ENCODE data around the gene SRSF3. TPM values are rescaled to one million over a fixed set of nuclear protein-coding genes. Genes with fewer than 3 reads are reported as not detected.
"Not testable (repeated sequence)": the region's sequence is repeated elsewhere in the genome, so short reads cannot be mapped to it uniquely, and the experiment has no call there.

Gene SRSF3
- total RNA-seq, 2 donors from 2014 or later, result 170 to 190 TPM

DNA sequence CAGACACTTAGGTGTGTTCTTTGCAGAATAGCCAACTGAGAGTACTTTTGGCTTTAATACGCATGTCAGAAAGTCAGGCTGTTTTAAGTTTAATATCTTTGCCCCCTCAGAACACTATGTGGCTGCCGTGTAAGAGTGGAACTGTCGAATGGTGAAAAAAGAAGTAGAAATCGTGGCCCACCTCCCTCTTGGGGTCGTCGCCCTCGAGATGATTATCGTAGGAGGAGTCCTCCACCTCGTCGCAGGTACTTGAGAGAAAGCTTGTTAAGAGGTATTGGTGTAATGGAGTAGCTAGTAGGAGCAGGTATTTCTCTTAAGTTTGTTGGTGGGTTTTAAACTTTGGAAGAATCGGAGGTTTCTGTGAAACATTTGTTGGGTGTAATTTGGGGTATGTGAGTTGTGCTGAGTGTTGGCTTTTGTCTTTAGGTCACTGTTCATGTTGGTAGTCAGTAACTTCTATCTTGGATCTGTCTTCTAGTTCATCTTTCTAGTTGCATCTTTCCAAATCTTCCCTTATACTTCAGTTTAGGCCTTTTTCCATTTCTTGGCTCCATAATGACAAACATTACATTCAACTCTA lies 4.7 kb downstream of the SRSF3 start:
- intact Hi-C loops (cut with DNase I), result loop anchor here in 1 of 2 donors (5.0 kb wide), 1 partner anchor 52 kb away; the partner anchor contains the start of gene STK38
- no peak for DNase-seq (ENCODE audit: low spot score)

DNA sequence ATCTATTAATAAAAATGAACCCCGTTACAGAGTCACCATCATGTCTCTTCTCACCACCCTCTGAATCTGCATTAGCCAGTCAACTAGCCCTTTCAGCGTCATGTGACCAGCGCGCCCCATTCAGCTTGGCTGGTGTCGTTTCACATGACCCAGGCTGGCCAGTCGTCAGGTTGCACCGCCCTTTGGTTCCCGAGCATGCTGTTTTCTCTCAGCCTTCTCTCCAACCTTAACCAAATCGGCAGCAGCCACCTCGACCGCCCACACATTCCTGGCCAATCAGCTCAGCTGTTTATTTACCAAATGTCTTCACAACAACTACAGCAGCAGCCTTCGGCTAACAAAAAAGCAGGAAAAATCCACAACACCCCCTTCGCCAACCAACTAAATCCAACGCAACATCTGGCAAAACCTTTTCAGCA lies 5.6 kb downstream of the SRSF3 start:
- DNase-seq (ENCODE audit: low spot score), result peak; percentile 83
- intact Hi-C loops (cut with DNase I), result loop anchor here in 1 of 2 donors (5.0 kb wide), 1 partner anchor 52 kb away; the partner anchor contains the start of gene STK38

DNA sequence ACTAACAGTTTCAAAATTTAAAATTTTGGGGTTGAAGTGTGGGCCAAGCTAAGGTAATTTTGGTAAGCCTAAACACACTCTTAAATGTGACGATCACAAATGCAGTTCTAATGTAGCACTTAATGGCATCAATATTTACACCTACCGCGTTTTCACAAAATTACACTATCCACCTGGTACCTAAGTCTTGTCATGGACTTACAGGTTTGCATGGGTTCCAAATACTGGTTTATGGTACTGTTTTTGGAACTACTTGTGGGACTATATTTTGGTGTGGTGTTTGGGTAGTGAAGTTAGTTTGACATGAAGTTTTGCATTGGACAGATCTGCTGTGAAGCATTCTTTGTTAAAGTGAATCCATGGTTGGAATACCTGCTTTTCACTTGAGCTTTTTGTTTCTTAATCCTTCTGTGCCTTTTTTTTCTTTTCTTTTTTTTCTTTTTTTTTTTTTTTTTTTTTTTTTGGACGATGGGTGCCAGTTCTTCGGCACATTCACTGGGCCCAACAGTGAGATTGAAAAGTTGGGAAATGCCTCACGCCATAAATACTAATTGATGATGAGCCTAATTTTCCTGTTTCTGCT lies 6.5 kb downstream of the SRSF3 start:
- intact Hi-C loops (cut with DNase I), result no loop called here
- DNase-seq (ENCODE audit: low spot score), result no peak

DNA sequence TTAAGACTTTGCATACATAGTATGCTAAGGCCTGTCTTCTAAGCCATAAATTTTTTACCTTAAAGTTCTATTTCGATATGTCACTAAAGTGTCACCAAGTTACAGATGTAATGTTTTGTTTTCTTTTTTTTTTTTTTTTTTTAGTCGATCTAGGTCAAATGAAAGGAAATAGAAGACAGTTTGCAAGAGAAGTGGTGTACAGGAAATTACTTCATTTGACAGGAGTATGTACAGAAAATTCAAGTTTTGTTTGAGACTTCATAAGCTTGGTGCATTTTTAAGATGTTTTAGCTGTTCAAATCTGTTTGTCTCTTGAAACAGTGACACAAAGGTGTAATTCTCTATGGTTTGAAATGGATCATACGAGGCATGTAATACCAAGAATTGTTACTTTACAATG lies 7.7 kb downstream of the SRSF3 start:
- intact Hi-C loops (cut with DNase I); DNase-seq (ENCODE audit: low spot score): not testable (repeated sequence)

DNA sequence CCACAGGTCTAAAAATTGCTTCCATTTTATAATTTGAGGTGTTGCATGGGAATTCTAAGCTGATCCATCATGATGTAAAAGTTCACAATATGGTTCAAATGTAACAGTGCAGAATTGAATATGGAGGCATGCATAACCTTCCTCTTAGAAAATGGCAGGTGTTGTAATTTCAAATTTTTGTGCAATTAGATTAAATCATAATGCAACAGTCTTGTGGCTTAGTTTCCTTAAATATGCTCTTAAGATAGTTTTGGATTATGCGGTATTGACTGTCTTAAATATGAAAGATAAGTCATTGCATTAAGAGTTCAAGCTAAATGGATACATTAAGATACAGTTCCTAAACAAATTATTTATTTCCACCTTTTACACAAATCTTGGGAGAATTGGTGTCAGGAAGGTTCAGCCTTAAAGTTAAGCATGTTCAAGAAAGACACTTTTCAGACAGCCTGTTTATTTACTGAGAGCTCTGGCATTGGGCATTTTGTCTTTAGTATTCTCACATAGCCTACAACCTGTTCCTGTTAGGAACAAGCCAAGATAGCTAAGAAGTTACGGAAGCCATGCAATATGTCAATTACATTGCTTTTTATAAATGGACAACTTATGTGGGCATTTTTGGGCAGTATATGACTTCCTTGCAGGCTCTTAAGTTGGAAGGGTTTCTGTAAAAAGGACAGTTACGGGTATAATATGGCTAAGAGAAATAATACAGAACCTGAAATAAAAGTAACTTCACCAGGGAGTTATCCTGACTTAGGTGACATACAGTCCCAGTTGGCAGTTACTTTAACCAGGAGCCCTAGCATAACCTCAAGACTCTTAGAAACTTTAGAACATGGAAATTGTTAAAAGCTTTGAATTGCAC lies 9.3 kb downstream of the SRSF3 start:
- intact Hi-C loops (cut with DNase I), result no loop called here
- no peak for DNase-seq (ENCODE audit: low spot score)

DNA sequence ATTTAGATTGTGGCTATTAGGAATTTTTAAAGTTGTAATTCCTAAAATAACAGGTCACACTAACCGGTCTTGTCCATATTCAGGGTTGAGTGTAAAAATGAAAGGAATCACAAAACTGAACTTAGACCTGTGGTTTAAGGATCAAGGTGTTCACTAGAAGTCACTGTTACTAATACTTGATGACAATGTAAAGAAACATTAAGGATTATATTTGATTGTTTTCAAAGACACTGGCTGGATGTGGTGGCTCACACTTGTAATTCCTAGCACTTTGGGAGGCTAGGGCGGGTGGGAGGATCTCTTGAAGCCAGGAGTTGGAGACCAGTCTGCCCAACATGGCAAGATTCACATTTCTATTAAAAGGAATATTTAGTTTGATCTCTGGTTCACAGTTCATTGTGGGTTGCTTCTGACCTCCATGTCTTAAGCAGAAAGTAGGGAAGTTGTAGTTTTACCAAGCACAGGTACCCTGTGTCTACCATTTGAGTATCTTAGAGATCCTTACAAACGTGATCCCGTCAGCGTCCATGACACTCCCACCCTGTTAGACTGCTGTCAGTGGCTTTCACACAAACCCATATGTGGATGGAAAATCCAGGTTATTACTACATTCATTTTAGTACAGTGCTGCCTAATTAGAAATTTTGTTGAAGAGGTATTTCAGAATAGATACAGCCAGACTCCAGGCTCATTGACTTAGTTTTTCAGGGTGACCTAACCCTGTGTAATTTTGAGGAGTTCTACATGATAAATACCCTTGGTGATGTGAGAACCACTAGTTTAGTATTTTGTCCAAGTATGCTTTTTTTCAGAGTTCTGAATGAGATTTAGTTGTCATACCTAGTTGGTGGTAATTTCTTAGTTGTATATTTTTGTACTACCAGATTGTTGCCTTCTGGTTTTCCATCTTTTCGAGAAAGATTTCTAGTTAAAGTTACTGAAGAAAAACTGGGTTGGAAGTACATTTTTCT lies 10.2 kb downstream of the SRSF3 start:
- intact Hi-C loops (cut with DNase I), result no loop called here
- DNase-seq (ENCODE audit: low spot score), result no peak

DNA sequence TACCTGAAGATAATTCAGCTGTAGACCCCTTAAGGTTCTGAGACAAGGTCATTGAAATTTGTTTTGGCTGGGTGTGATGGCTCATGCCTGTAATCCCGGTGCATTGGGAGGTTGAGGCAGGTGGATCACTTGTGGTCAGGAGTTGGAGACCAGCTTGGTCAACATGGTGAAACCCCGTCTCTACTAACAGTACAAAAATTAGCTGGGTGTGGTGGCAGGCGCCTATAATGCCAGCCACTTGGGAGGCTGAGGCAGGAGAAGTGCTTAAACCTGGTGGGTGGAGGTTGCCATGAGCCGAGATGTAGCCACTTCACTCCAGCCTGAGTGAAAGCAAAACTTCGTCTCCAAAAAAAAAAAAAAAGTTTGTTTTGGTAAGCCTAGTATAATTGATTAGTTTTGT lies 11.0 kb downstream of the SRSF3 start:
- DNase-seq (ENCODE audit: low spot score), result no peak

DNA sequence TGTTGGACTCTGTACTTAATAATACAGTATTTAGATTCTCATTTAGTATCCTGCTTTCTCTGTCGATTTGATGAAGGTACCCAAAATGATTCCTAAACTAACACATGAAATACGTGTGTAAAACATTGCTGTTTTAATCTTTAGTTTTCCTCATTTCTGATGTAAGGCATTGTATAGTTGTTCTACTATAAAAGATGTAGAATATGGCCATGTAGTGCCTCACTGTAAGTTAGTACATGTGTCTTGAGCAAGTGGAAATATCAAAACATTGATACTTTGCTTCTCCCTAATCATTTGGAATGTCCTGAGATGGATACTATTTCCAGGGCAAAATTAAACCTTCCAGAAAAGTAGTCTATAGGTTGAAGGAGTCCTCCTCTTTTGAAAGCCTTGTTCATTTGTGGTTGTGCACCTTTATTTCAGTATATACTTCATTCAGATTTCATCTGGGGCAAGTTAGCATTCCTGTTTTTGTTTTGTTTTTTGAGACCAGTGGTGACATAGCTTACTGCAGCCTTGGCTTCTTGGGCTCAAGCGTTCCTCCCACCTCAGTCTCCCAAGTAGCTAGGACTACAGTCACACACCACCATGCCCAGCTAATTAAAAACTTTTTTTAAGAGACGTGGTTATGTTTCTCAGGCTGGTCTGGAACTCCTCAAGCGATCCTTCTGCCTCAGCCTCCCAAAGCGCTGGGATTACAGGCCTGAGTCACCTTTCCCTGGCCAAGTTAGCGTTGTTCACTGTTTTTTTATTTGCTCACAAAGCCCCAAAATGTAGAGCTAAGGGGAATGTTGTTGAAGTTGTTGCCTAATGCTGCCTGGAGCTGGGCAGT lies 11.6 kb downstream of the SRSF3 start:
- DNase-seq (ENCODE audit: low spot score), result no peak
- intact Hi-C loops (cut with DNase I), result no loop called here

More for the DNA sequence above, 11.0 kb downstream of the SRSF3 start:
- intact Hi-C loops (cut with DNase I), result no loop called here

DNA sequence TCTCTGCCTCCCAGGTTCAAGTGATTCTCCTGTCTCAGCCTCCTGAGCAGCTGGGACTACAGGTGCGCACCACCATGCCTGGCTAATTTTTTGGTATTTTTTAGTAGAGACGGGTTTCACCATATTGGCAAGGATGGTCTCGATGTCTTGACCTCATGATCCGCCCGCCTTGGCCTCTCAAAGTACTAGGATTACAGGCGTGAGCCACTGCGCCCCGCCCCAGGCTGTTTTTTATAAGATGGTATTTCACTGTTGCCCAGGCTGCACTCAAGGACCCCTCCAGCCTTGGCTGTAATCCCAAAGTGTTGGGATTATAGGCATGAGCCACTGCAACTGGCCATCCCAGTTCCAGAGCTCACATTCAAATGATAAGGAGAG lies 13.1 kb downstream of the SRSF3 start:
- DNase-seq (ENCODE audit: low spot score); intact Hi-C loops (cut with DNase I): not testable (repeated sequence)

DNA sequence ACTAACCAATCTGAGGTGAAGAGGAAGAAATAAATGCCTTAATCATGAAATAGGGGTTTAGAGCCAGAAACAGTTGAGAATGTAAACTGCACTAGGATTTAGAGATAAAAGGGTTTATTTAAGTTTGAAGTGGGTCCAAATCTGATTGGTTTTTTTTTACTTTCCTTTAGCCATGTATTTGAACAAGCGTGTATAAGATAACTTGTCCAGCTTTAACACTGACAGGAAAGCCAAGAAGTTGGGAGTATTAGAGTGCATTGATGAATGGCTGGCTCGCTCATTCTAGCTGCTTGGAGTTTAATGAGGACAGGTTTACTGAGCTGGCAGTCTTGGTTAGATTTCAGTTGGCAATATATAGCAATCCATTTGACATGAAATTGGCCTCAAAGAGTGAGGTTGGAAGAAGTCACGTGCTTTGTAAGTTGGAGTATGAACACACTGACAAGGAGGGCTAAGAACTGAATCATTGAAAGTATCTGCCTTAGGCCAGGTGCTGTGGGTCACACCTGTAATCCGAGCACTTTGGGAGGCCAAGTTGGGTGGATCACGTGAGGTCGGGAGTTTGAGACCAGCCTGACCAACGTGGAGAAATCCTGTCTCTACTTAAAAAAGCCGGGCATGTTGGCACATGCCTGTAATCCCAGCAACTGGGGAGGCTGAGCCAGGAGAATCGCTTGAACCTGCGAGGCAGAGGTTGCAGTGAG lies 13.7 kb downstream of the SRSF3 start:
- intact Hi-C loops (cut with DNase I), result no loop called here
- no peak for DNase-seq (ENCODE audit: low spot score)

DNA sequence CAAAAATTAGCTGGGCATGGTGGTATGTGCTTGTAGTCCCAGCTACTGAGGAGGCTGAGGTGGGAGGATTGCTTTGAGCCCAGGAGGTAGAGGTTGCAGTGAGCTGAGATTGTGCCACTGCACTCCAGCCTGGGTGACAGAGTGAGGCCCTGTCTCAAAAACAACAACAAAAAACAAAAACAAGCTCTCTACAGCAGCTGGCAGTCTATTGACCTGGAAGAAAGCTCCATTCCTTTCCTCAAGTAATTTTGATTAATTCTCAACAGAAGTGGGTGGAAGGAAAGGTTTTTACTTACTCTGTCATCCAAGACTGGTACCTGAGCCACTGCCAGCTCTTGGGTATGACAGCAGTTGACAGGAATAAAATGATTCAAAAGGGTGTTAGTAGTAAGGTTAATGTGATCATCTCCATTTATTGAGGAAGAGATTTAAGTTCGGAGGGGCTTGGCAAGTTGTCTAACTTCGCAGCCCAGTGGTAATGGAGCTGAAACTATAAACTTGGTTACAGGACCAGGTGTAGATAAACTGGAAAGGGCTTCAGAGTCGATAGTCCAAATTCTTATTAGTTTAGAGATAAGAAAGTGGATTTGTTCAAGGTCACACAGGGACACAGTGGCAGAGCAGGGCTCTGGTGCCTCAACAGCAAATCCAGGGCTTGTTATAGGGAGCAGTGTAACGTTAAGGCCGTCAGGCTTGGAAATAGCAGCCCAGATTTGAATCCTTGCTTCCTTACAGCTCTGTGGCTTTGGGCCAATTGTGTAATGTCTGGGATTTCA lies 14.8 kb downstream of the SRSF3 start:
- intact Hi-C loops (cut with DNase I), result no loop called here
- DNase-seq (ENCODE audit: low spot score), result no peak

DNA sequence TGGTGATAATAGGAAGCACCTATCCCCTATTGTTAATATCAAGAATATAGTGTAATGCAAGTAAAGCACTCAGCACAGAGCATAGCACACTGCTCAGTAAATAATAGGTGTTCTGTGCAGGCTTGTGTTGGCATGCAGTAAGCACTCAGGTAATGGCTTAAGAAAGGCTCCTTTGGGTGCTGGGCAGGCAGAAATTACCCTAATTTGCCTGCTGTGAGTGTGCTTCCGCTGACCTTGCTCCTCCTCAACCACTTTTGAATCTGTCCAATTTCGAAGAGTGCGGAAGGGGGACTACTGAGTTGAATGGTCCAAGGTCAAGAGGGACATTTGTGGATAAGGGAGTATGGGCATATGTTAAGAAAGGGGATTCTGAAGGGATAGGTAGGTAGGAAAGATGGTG lies 15.4 kb downstream of the SRSF3 start:
- intact Hi-C loops (cut with DNase I), result no loop called here
- DNase-seq (ENCODE audit: low spot score), result no peak

DNA sequence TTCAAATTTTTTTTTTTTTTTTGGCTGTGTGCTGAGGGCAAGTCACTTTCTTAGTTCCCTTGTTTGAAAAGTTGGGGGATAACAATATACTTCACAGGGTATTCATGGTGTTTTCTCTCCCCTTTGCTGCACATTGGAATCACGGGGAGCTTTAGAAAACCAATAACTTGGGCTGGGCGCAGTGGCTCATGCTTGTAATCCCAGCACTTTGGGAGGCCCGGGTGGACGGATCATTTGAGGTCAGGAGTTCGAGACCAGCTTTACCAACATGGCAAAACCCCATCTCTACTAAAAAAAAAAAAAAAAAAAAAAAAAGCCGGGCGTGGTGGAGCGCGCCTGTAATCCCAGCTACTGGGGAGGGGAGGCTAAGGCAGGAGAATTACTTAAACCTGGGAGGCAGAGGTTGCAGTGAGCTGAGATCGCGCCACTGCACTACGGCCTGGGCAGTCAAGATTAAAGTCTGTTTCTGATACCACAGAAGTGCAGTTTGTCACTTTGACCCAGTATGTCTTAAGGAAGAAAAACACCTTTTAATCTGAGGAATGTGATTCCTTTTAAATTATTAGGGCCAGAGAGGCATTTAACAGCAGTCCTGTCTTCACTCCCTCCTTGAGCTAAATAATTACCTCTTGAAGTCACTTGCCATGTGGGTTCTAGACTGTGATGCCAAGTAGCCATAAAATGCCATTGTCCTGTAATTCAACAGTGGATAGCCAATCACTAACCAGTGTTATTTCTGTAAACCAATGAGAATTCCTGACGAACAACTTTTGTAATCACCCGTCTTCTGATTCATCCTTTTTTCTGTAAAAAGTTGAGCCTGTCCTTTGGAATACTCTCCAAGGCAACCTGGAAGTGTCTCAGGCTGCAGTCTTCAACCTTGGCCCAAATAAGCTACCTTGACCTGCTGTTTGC lies 16.1 kb downstream of the SRSF3 start:
- no peak for DNase-seq (ENCODE audit: low spot score)
- intact Hi-C loops (cut with DNase I), result loop anchor here in 1 of 2 donors (10.0 kb wide), 1 partner anchor 145 kb away; no protein-coding TSS in a partner anchor

DNA sequence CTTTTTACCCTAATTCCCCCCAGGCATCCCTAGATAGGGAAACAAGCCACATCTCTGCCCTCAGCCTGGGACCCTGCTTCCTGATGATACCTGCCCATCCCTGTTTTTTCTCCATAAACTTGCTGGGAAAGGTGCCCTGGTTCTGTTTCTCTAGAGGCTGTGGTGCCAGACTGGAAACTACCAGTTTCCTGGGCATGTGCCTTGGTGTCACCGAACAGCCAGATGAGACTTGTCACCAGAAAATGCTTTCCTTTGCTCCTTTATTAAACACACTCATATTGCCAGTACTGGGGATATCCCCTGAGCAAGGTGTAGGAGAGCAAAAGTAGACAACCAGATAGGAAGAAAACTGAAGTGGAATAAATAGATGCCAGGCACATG lies 16.8 kb downstream of the SRSF3 start:
- no peak for DNase-seq (ENCODE audit: low spot score)
- intact Hi-C loops (cut with DNase I), result loop anchor here in 1 of 2 donors (10.0 kb wide), 1 partner anchor 144 kb away; no protein-coding TSS in a partner anchor

DNA sequence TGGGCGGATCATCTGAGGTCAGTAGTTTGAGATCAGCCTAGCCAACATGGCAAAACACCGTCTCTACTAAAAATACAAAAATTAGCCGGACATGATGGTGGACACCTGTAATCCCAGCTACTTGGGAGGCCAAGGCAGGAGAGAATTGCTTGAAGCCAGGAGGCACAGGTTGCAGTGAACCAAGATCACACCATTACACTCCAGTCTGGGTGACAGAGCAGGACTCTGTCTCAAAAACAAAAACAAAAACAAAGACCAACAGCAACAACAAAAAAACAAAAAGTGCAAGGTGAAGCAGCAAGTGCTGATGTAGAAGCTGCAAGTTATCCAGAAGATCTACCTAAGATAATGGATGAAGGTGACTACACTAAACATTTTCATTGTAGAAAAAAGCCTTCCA lies 17.5 kb downstream of the SRSF3 start:
- not testable (repeated sequence) for DNase-seq (ENCODE audit: low spot score)
- intact Hi-C loops (cut with DNase I), result loop anchor here in 1 of 2 donors (10.0 kb wide), 1 partner anchor 143 kb away; no protein-coding TSS in a partner anchor

Data from posterior vena cava (tissue), 2 donors.